Neural cell (in vitro differentiated cells): ENCODE results near the gene CLEC16A.

Experiments used
- EP300 ChIP-seq: fragments of 450-650 bp; conservative IDR thresholded peaks from 2 replicates; pipeline ENCODE4 v1.6.1; 2014; ENCODE audit warnings: antibody characterized with exemption, mild to moderate bottlenecking, moderate library complexity; ENCODE audit not compliant: poor library complexity, severe bottlenecking
- EZH2 ChIP-seq: fragments of 200-600, 300-800 bp; shearing (Covaris generic), sonication (generic); IDR thresholded peaks from 2 replicates; pipeline ENCODE4 v1.6.1; 2014; ENCODE audit warnings: antibody characterized with exemption, low read length, borderline replicate concordance, mild to moderate bottlenecking; ENCODE audit not compliant: insufficient read depth, poor library complexity, severe bottlenecking
- POLR2AphosphoS5 ChIP-seq: IDR thresholded peaks from 2 replicates; pipeline ENCODE4 v1.6.1; 2012
- RAD21 ChIP-seq: fragments of 450-650 bp; conservative IDR thresholded peaks from 2 replicates; pipeline ENCODE4 v1.6.1; 2014; ENCODE audit warnings: antibody characterized with exemption, mild to moderate bottlenecking, moderate library complexity
- TAF1 ChIP-seq: IDR thresholded peaks from 2 replicates; pipeline ENCODE4 v1.6.1; 2012; ENCODE audit warnings: low read depth
- TF ChIP-seq, protein P1 (sequence below): fragments of 450-650 bp; IDR thresholded peaks from 2 replicates; pipeline ENCODE4 v1.5.1; 2014; ENCODE audit warnings: antibody characterized with exemption, mild to moderate bottlenecking, moderate library complexity; ENCODE audit not compliant: poor library complexity, severe bottlenecking

DNA sequence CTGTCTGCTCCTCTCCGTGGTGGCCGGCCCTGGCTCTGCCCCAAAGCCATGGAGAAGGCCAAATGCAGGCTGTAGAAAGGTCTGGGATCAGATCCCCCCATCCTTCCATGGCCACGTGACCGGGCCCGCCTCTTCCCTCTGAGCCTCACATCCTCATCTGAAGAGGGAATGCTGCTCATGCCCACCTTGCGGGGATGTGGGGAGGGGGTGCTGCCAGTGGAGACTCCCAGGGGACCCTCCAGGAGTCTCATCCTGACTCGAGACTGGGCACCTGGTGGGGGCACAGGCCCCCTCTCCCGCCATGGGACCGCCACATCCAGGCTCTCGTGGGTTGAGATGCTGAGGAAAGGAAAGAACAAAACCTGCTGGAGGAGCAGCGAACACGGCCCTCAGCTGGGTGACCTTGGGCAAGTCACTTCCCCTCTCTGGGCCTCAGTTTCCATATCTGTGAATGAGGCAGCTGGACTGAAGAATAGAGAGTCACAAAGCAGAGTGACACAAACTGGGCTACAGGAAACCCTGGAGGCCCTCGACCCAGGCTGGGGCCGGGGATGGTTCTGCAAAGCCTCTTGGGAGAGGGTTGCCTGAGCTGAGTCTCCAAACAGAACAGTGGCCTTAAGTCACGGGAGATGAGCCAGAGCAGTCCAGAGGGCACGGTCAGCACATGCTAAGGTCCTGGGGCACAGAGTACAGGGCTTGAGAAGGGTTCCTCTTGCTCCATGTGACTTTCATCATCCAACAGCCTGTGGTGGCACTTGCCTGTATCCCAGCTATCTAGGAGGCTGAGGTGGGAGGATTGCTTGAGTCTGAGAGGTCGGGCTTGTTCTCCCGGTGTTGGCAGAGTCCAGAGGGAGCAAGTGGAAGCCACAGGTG, 281.5 kb downstream of the CLEC16A start:
- TF ChIP-seq, protein P1, sequence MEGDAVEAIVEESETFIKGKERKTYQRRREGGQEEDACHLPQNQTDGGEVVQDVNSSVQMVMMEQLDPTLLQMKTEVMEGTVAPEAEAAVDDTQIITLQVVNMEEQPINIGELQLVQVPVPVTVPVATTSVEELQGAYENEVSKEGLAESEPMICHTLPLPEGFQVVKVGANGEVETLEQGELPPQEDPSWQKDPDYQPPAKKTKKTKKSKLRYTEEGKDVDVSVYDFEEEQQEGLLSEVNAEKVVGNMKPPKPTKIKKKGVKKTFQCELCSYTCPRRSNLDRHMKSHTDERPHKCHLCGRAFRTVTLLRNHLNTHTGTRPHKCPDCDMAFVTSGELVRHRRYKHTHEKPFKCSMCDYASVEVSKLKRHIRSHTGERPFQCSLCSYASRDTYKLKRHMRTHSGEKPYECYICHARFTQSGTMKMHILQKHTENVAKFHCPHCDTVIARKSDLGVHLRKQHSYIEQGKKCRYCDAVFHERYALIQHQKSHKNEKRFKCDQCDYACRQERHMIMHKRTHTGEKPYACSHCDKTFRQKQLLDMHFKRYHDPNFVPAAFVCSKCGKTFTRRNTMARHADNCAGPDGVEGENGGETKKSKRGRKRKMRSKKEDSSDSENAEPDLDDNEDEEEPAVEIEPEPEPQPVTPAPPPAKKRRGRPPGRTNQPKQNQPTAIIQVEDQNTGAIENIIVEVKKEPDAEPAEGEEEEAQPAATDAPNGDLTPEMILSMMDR, result no peak
- TF ChIP-seq EZH2 (no peak), EP300 (no peak), RAD21 (no peak), TAF1 (no peak), POLR2AphosphoS5 (no peak)
